T-cell (primary cell): Measurements from ENCODE around the gene ENC1. TPM values are rescaled to one million over a fixed set of nuclear protein-coding genes. Genes with fewer than 3 reads are reported as not detected.

Experiments
- ATAC-seq, 4 experiments: fragments of 200-7000 bp in 3 of 4; fragments of 150-1000 bp in 1 of 4; cut with Tn5 transposase; replicated peaks in 1 of 4; 1 replicate in 3 of 4; 2 replicates in 1 of 4; pipeline ENCODE4 v1.10.0; 2021; ENCODE audit warnings: moderate library complexity in 3 of 4, mild to moderate bottlenecking in 2 of 4, moderate number of reproducible peaks in 1 of 4
- CTCF ChIA-PET, 2 donors: fragments of 300-600 bp; sonication (Branson Sonifier 250); formaldehyde crosslinking; loops; one replicate each; lab custom pipeline; 2022; ENCODE audit warnings: antibody characterized with exemption in 2 of 2; lab: Charles Lee
- POLR2A ChIA-PET, 2 donors: fragments of 300-600 bp; sonication (Branson Sonifier 250); formaldehyde crosslinking; loops; one replicate each; lab custom pipeline; 2022; ENCODE audit warnings: antibody characterized with exemption in 2 of 2; lab: Charles Lee
- DNase-seq, 35 experiments: peaks; one replicate each; pipeline versions ENCODE4 v3.0.0 to v3.0.0-alpha.2; 2013 to 2023
- H3K27ac ChIP-seq: one replicate; pipeline ENCODE4 v1.5.1; 2013; ENCODE audit warnings: low read length
- H3K27me3 ChIP-seq, 2 experiments: replicated peaks in 1 of 2; 1 replicate in 1 of 2; 2 replicates in 1 of 2; pipeline versions ENCODE4 v1.6.1 to v1.7.0; 2013; ENCODE audit warnings: low read length in 1 of 2, mixed read lengths in 1 of 2; ENCODE audit not compliant: control insufficient read depth in 2 of 2, insufficient read depth in 2 of 2; ENCODE audit errors: extremely low read depth in 1 of 2
- H3K36me3 ChIP-seq, 2 donors: 1 replicate in 1 of 2; 2 replicates in 1 of 2; pipeline versions ENCODE4 v1.6.1 to v1.7.0; 2013; ENCODE audit warnings: low read length in 1 of 2; ENCODE audit not compliant: control insufficient read depth in 2 of 2, insufficient read depth in 1 of 2; ENCODE audit errors: extremely low read depth in 1 of 2
- H3K4me1 ChIP-seq, 2 experiments: 1 replicate in 1 of 2; 2 replicates in 1 of 2; pipeline versions ENCODE4 v1.6.1 to v1.7.0; 2013; ENCODE audit warnings: low read length in 2 of 2, mixed read lengths in 1 of 2; ENCODE audit not compliant: insufficient read depth in 2 of 2, control insufficient read depth in 1 of 2; ENCODE audit errors: extremely low read depth in 1 of 2
- H3K4me3 ChIP-seq, 2 donors: 1 replicate in 1 of 2; 2 replicates in 1 of 2; pipeline versions ENCODE4 v1.5.1 to v1.7.0; 2013; ENCODE audit warnings: mild to moderate bottlenecking in 2 of 2, low read length in 1 of 2, moderate library complexity in 1 of 2; ENCODE audit not compliant: control insufficient read depth in 1 of 2; ENCODE audit errors: extremely low read depth in 1 of 2
- H3K9me3 ChIP-seq: 2 replicates; pipeline ENCODE4 v1.7.0; 2013
- H3K27ac Mint-ChIP-seq, 2 donors: one replicate each; pipeline ENCODE4 v1.8.0; 2020 to 2021; ENCODE audit warnings: mild to moderate bottlenecking in 2 of 2, mixed read lengths in 2 of 2
- H3K27me3 Mint-ChIP-seq, 2 donors: one replicate each; pipeline ENCODE4 v1.8.0; 2021 to 2022; ENCODE audit warnings: mixed read lengths in 2 of 2
- H3K36me3 Mint-ChIP-seq: one replicate; pipeline ENCODE4 v1.8.0; 2021; ENCODE audit warnings: mixed read lengths
- H3K4me1 Mint-ChIP-seq, 3 donors: one replicate each; pipeline ENCODE4 v1.8.0; 2020 to 2022; ENCODE audit warnings: mixed read lengths in 3 of 3, mild to moderate bottlenecking in 1 of 3
- H3K4me3 Mint-ChIP-seq, 3 donors: one replicate each; pipeline ENCODE4 v1.8.0; 2020 to 2022; ENCODE audit warnings: mild to moderate bottlenecking in 3 of 3, mixed read lengths in 3 of 3, moderate library complexity in 3 of 3
- H3K9me3 Mint-ChIP-seq, 3 donors: one replicate each; pipeline ENCODE4 v1.8.0; 2020 to 2022; ENCODE audit warnings: mixed read lengths in 3 of 3
- WGBS: methylation state at CpG from one replicate; pipeline ENCODE4 v1.1.5; 2013; ENCODE audit warnings: missing lambda C conversion rate; ENCODE audit not compliant: insufficient coverage; 5-methylcytosine and 5-hydroxymethylcytosine counted together
- total RNA-seq, 35 experiments: library from RNA in 6 of 35; stranded (reverse) in 6 of 35; fragments of 120-200 nt in 1 of 35; gene quantifications; one replicate each; pipeline versions ENCODE4 v1.2.1 to v1.2.4 and lab custom pipeline; 2013 to 2026

The ENC1 gene
- total RNA-seq, 5 donors from 2014 or later (not counting 1 experiment from before 2014, with no cell fraction given), result 0.70 to 21.0 (median 2.7) TPM

GRCh38 chr5:74623748-74624408, 16.6 kb downstream of the ENC1 start:
- ATAC-seq (no peak), DNase-seq (no peak)
- Histone ChIP-seq H3K4me3 (no peak overlapping the region), H3K4me1 (peaks cover 0 to under 1% of the 10 kb centered on the region in 2 experiments), H3K27me3 (peaks cover 0 to 14% of the 10 kb centered on the region in 2 experiments), H3K36me3 (no peaks in the 10 kb centered on the region), H3K9me3 (no peaks in the 10 kb centered on the region), H3K27ac (no peak overlapping the region)
- Mint-ChIP-seq H3K9me3 (no peaks in the 10 kb centered on the region), H3K4me1 (peaks cover 0 to 3% (median 0%) of the 10 kb centered on the region in 3 donors), H3K4me3 (no peak overlapping the region), H3K27me3 (peaks cover 16% of the 10 kb centered on the region in 2 donors), H3K27ac (no peak overlapping the region), H3K36me3 (no peaks in the 10 kb centered on the region)
- WGBS, result 81% methylated on average over 4 of the region's 5 CpGs
- CTCF ChIA-PET, result no interaction called here
- POLR2A ChIA-PET, result interaction anchor here in 1 of 2 donors (0.6 kb wide), 1 partner anchor 684 kb away, joined by 3 read pairs; no protein-coding TSS in a partner anchor

GRCh38 chr5:74623006-74623611, 17.4 kb downstream of the ENC1 start:
- no peak overlapping the region for H3K4me3 ChIP-seq
- Mint-ChIP-seq H3K27me3 (peaks cover 17 to 18% of the 10 kb centered on the region in 2 donors), H3K27ac (no peak overlapping the region), H3K4me1 (peaks cover 0 to 3% (median 0%) of the 10 kb centered on the region in 3 donors), H3K9me3 (no peaks in the 10 kb centered on the region), H3K4me3 (no peak overlapping the region), H3K36me3 (no peaks in the 10 kb centered on the region)
- POLR2A ChIA-PET, result interaction anchor here in 1 of 2 donors (0.6 kb wide), 1 partner anchor 684 kb away, joined by 3 read pairs; no protein-coding TSS in a partner anchor
- peaks cover 0 to 15% of the 10 kb centered on the region in 2 experiments for H3K27me3 ChIP-seq
- H3K27ac ChIP-seq, result no peak overlapping the region
- DNase-seq (no peak), ATAC-seq (no peak)
- H3K36me3 ChIP-seq, result no peaks in the 10 kb centered on the region
- no CpG with 5 or more reads among the region's 3 CpGs for WGBS
- H3K9me3 ChIP-seq, result no peaks in the 10 kb centered on the region
- H3K4me1 ChIP-seq, result no peaks in the 10 kb centered on the region
- CTCF ChIA-PET, result no interaction called here

GRCh38 chr5:74622122-74622521, 18.4 kb downstream of the ENC1 start:
- no CpG with 5 or more reads among the region's 3 CpGs for WGBS
- H3K36me3 ChIP-seq, result no peaks in the 10 kb centered on the region
- ATAC-seq (no peak), DNase-seq (no peak)
- Mint-ChIP-seq H3K27me3 (peaks cover 18% of the 10 kb centered on the region in 2 donors), H3K4me3 (no peak overlapping the region), H3K4me1 (no peaks in the 10 kb centered on the region), H3K27ac (no peak overlapping the region), H3K9me3 (no peaks in the 10 kb centered on the region), H3K36me3 (no peaks in the 10 kb centered on the region)
- no peak overlapping the region for H3K27ac ChIP-seq
- POLR2A ChIA-PET, result no interaction called here
- CTCF ChIA-PET, result interaction anchor here in 1 of 2 donors (0.6 kb wide), 1 partner anchor 12 kb away, joined by 3 read pairs; no protein-coding TSS in a partner anchor
- no peaks in the 10 kb centered on the region for H3K9me3 ChIP-seq
- no peak overlapping the region for H3K4me3 ChIP-seq
- peaks cover 0 to 15% of the 10 kb centered on the region in 2 experiments for H3K27me3 ChIP-seq
- no peaks in the 10 kb centered on the region for H3K4me1 ChIP-seq

DNA sequence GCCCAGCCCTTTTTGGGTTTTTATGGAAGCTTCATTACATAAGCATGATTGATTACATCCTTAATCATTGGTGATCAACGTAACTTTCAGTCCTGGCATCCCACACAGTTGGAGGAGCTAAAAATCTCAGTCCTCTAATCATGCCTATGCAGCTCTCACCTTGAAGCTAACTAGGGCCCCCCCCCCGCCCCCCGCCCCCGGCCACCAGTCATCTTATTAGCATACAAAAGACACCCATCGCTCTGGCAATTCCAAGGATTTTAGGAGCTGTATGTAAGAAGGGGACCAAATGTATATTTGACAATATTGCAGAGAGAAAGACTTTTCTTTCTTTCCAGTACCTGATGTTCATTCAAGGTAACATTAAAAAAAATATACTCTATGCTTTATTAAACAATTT, 19.0 kb downstream of the ENC1 start:
- Histone ChIP-seq H3K36me3 (no peaks in the 10 kb centered on the region), H3K4me1 (no peaks in the 10 kb centered on the region), H3K27me3 (peaks cover 0 to 15% of the 10 kb centered on the region in 2 experiments), H3K27ac (no peak overlapping the region), H3K4me3 (no peak overlapping the region), H3K9me3 (no peaks in the 10 kb centered on the region)
- Mint-ChIP-seq H3K4me1 (no peaks in the 10 kb centered on the region), H3K4me3 (no peak overlapping the region), H3K27me3 (peaks cover 18% of the 10 kb centered on the region in 2 donors), H3K27ac (no peak overlapping the region), H3K9me3 (no peaks in the 10 kb centered on the region), H3K36me3 (no peaks in the 10 kb centered on the region)
- ChIA-PET CTCF (interaction anchor here in 1 of 2 donors (0.6 kb wide), 1 partner anchor 13 kb away, joined by 3 read pairs; no protein-coding TSS in a partner anchor), POLR2A (interaction anchor here in 1 of 2 donors (0.7 kb wide), 1 partner anchor 19 kb away, joined by 4 read pairs; no protein-coding TSS in a partner anchor)
- DNase-seq (no peak), ATAC-seq (no peak)
- WGBS, result 60% methylated on average over 1 of the region's 5 CpGs

- ChIA-PET POLR2A (no interaction called here), CTCF (no interaction called here)
- Histone ChIP-seq H3K4me3 (no peak overlapping the region), H3K27me3 (peaks cover 0 to 10% of the 10 kb centered on the region in 2 experiments), H3K9me3 (no peaks in the 10 kb centered on the region), H3K27ac (no peak overlapping the region), H3K36me3 (no peaks in the 10 kb centered on the region), H3K4me1 (no peaks in the 10 kb centered on the region)
- WGBS, result 43% methylated on average over 1 of the region's 1 CpG
- ATAC-seq (no peak), DNase-seq (no peak)
- H3K36me3 Mint-ChIP-seq, result no peaks in the 10 kb centered on the region
- H3K27ac Mint-ChIP-seq, result no peak overlapping the region
- no peak overlapping the region for H3K4me3 Mint-ChIP-seq
- H3K4me1 Mint-ChIP-seq, result no peaks in the 10 kb centered on the region
- peaks cover 10 to 18% of the 10 kb centered on the region in 2 donors for H3K27me3 Mint-ChIP-seq
- no peaks in the 10 kb centered on the region for H3K9me3 Mint-ChIP-seq
These were observed 21.2 kb downstream of the ENC1 start for GRCh38 chr5:74619308-74619707.

- Histone ChIP-seq H3K27ac (no peak overlapping the region), H3K36me3 (no peaks in the 10 kb centered on the region), H3K9me3 (no peaks in the 10 kb centered on the region), H3K27me3 (peaks cover 0 to 12% of the 10 kb centered on the region in 2 experiments), H3K4me1 (no peaks in the 10 kb centered on the region), H3K4me3 (no peak overlapping the region)
- no CpG with 5 or more reads among the region's 5 CpGs for WGBS
- no peaks in the 10 kb centered on the region for H3K36me3 Mint-ChIP-seq
- ChIA-PET POLR2A (no interaction called here), CTCF (interaction anchor here in 1 of 2 donors (0.7 kb wide), 1 partner anchor 715 kb away, joined by 3 read pairs; no protein-coding TSS in a partner anchor)
- H3K4me3 Mint-ChIP-seq, result no peak overlapping the region
- no peak for DNase-seq
- no peaks in the 10 kb centered on the region for H3K4me1 Mint-ChIP-seq
- no peak for ATAC-seq
- peaks cover 10 to 16% of the 10 kb centered on the region in 2 donors for H3K27me3 Mint-ChIP-seq
- peak overlapping the region in 1 of 2 donors; percentile 36 for H3K27ac Mint-ChIP-seq
- no peaks in the 10 kb centered on the region for H3K9me3 Mint-ChIP-seq
These were observed 22.4 kb downstream of the ENC1 start for GRCh38 chr5:74618106-74618505.
